PC-3 (cell line): Measurements from ENCODE around the gene CHRM5. TPM values are rescaled to one million over a fixed set of nuclear protein-coding genes. Genes with fewer than 3 reads are reported as not detected.

Experiments used
- ATAC-seq: fragments of 200-7000 bp; cut with Tn5 transposase; 2 replicates; pipeline ENCODE4 v1.9.1; 2020; ENCODE audit warnings: mild to moderate bottlenecking, moderate library complexity
- BruUV-seq: library from RNA; stranded (reverse); fragments of 400-500 nt; replicated peaks from 2 replicates; lab custom pipeline; 2021; lab: Mats Ljungman, UMichigan
- CTCF ChIA-PET: fragments of 300-600 bp; sonication (Branson Sonifier 250); formaldehyde crosslinking; loops from one replicate; lab custom pipeline; 2022; ENCODE audit warnings: antibody characterized with exemption; lab: Charles Lee
- POLR2A ChIA-PET: fragments of 300-600 bp; sonication (Branson Sonifier 250); formaldehyde crosslinking; loops from one replicate; lab custom pipeline; 2022; ENCODE audit warnings: antibody characterized with exemption; ENCODE audit not compliant: unreplicated experiment; lab: Charles Lee
- DNase-seq: peaks from one replicate; pipeline ENCODE4 v3.0.0-alpha.2; 2015
- H2AFZ ChIP-seq: fragments of 300-600 bp; sonication (generic); 2 replicates; pipeline ENCODE4 v1.6.0; 2016; ENCODE audit warnings: antibody characterized with exemption, low read length
- H3F3A ChIP-seq: fragments of 300-600 bp; sonication (generic); one replicate; pipeline ENCODE4 v1.6.0; 2017; ENCODE audit warnings: antibody characterized with exemption, low read length, control low read depth, mild to moderate bottlenecking; ENCODE audit not compliant: unreplicated experiment
- H3K27ac ChIP-seq: fragments of 300-600 bp; sonication (generic); 2 replicates; pipeline ENCODE4 v1.5.1; 2016; ENCODE audit warnings: mild to moderate bottlenecking, low read length
- H3K27me3 ChIP-seq: fragments of 300-600 bp; sonication (generic); 2 replicates; pipeline ENCODE4 v1.6.1; 2016; ENCODE audit warnings: low read length, mixed read lengths
- H3K36me3 ChIP-seq: fragments of 300-600 bp; sonication (generic); 2 replicates; pipeline ENCODE4 v1.6.1; 2016; ENCODE audit warnings: low read depth, mixed run types, low read length, mixed read lengths
- H3K4me1 ChIP-seq: fragments of 300-600 bp; sonication (generic); 2 replicates; pipeline ENCODE4 v1.5.1; 2016; ENCODE audit warnings: low read length; ENCODE audit not compliant: insufficient read depth
- H3K4me2 ChIP-seq: fragments of 300-600 bp; sonication (generic); 2 replicates; pipeline ENCODE4 v1.6.0; 2016; ENCODE audit warnings: low read length
- H3K4me3 ChIP-seq: fragments of 300-600 bp; sonication (generic); 2 replicates; pipeline ENCODE4 v1.5.1; 2016; ENCODE audit warnings: mild to moderate bottlenecking, low read length, mixed read lengths
- H3K79me2 ChIP-seq: fragments of 300-600 bp; sonication (generic); 2 replicates; pipeline ENCODE4 v1.6.1; 2017; ENCODE audit warnings: low read length, mixed read lengths
- H3K9ac ChIP-seq: fragments of 300-600 bp; sonication (generic); 2 replicates; pipeline ENCODE4 v1.6.0; 2016; ENCODE audit warnings: mild to moderate bottlenecking, low read length
- H3K9me2 ChIP-seq: fragments of 300-600 bp; sonication (generic); replicated peaks from 2 replicates; pipeline ENCODE4 v1.6.1; 2016; ENCODE audit warnings: mixed run types, low read length, mixed read lengths
- H3K9me3 ChIP-seq: fragments of 300-600 bp; sonication (generic); 2 replicates; pipeline ENCODE4 v1.6.1; 2016; ENCODE audit warnings: low read length, mixed read lengths
- H4K20me1 ChIP-seq: fragments of 300-600 bp; sonication (generic); 2 replicates; pipeline ENCODE4 v1.6.1; 2016; ENCODE audit warnings: low read length, mixed read lengths
- EZH2 ChIP-seq: fragments of 300-600 bp; sonication (generic); IDR thresholded peaks from one replicate; pipeline ENCODE4 v1.6.1; 2017; ENCODE audit warnings: antibody characterized with exemption, mild to moderate bottlenecking, low read length; ENCODE audit not compliant: unreplicated experiment
- EZH2phosphoT487 ChIP-seq: fragments of 300-600 bp; sonication (generic); IDR thresholded peaks from 2 replicates; pipeline ENCODE4 v1.6.1; 2018; ENCODE audit warnings: mild to moderate bottlenecking, antibody characterized with exemption, low read length, borderline replicate concordance
- intact Hi-C: fragments of 100-400 bp; cut with micrococcal nuclease; formaldehyde crosslinking; loops from 2 replicates; pipeline ENCODE4 v1.9.0; 2023
- total RNA-seq: library from RNA; depleted of rRNA; stranded (reverse); fragments of >200 nt; gene quantifications from 2 replicates; pipeline ENCODE4 v1.2.3, GENCODE V29; 2014
- TF ChIP-seq, protein P1 (sequence below): fragments of 300-600 bp; sonication (generic); conservative IDR thresholded peaks from 2 replicates; pipeline ENCODE4 v1.5.1; 2017; ENCODE audit warnings: antibody characterized with exemption, low read depth, mild to moderate bottlenecking, low read length

CHRM5 gene
- total RNA-seq, 1 experiment from 2014 or later, result 0.04 TPM

GRCh38 chr15:34107315-34107714 is 139.0 kb downstream of the CHRM5 start:
- Histone ChIP-seq H4K20me1 (no peaks in the 10 kb centered on the region), H3K27me3 (no peaks in the 10 kb centered on the region), H3K36me3 (no peaks in the 10 kb centered on the region), H3F3A (no peaks in the 10 kb centered on the region), H3K79me2 (peaks cover 15% of the 10 kb centered on the region), H2AFZ (no peak overlapping the region), H3K27ac (no peak overlapping the region), H3K9me3 (no peaks in the 10 kb centered on the region), H3K4me1 (peaks cover 4% of the 10 kb centered on the region; the same call in 1 of the 2 replicates), H3K4me2 (no peak overlapping the region), H3K4me3 (no peak overlapping the region), H3K9ac (no peak overlapping the region), H3K9me2 (no peaks in the 10 kb centered on the region)
- POLR2A ChIA-PET, result interaction anchor here (0.5 to 0.6 kb wide), 3 partner anchors 123 to 345 kb away, joined by 3 to 22 read pairs (median 5); partner anchors contain the start of gene NOP10
- no TSS peak for BruUV-seq
- no peak for ATAC-seq
- DNase-seq, result no peak
- no peak for TF ChIP-seq EZH2phosphoT487
- TF ChIP-seq, protein P1, sequence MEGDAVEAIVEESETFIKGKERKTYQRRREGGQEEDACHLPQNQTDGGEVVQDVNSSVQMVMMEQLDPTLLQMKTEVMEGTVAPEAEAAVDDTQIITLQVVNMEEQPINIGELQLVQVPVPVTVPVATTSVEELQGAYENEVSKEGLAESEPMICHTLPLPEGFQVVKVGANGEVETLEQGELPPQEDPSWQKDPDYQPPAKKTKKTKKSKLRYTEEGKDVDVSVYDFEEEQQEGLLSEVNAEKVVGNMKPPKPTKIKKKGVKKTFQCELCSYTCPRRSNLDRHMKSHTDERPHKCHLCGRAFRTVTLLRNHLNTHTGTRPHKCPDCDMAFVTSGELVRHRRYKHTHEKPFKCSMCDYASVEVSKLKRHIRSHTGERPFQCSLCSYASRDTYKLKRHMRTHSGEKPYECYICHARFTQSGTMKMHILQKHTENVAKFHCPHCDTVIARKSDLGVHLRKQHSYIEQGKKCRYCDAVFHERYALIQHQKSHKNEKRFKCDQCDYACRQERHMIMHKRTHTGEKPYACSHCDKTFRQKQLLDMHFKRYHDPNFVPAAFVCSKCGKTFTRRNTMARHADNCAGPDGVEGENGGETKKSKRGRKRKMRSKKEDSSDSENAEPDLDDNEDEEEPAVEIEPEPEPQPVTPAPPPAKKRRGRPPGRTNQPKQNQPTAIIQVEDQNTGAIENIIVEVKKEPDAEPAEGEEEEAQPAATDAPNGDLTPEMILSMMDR, result no peak
- no peak for TF ChIP-seq EZH2
- CTCF ChIA-PET, result no interaction called here
- intact Hi-C loops, result no loop called here

GRCh38 chr15:34109797-34110663 is 141.7 kb downstream of the CHRM5 start:
- no TSS peak for BruUV-seq
- Histone ChIP-seq H4K20me1 (no peaks in the 10 kb centered on the region), H3K4me2 (no peak overlapping the region), H3K36me3 (no peaks in the 10 kb centered on the region), H3K4me1 (no peaks in the 10 kb centered on the region), H3K79me2 (no peaks in the 10 kb centered on the region), H3K27ac (no peak overlapping the region), H3K9ac (no peak overlapping the region), H3K27me3 (no peaks in the 10 kb centered on the region), H3K9me3 (no peaks in the 10 kb centered on the region), H3F3A (no peaks in the 10 kb centered on the region), H2AFZ (no peak overlapping the region), H3K4me3 (no peak overlapping the region), H3K9me2 (no peaks in the 10 kb centered on the region)
- intact Hi-C loops, result loop anchor here (1.0 kb wide), 5 partner anchors 48 to 478 kb away; partner anchors contain the start of genes KATNBL1 and LPCAT4
- ChIA-PET POLR2A (interaction anchor here (0.6 to 1.0 kb wide), 5 partner anchors 12 to 227 kb away, joined by 3 to 7 read pairs (median 3); partner anchors contain the start of gene KATNBL1), CTCF (interaction anchor here (0.6 to 1.8 kb wide), 10 partner anchors 38 to 1335 kb away, joined by 3 to 17 read pairs (median 5); partner anchors contain the start of genes KATNBL1, LPCAT4 and SLC12A6)
- DNase-seq (peak; percentile 63), ATAC-seq (peak; percentile 78)
- TF ChIP-seq, protein P1, result peak; percentile 90
- TF ChIP-seq EZH2phosphoT487, result no peak
